Activated T-cell treated with anti-CD3 and anti-CD28 coated beads, Interleukin-2, amount 50 U/mL, for 72 hours (primary cell): ENCODE measurements around the gene ATG9A. TPM values are rescaled to one million over a fixed set of nuclear protein-coding genes. Genes with fewer than 3 reads are reported as not detected.

Source experiments
- ATAC-seq, 2 donors: fragments of 150-1000 bp; cut with Tn5 transposase; replicated peaks in 1 of 2; 2 replicates each; pipeline ENCODE4 v1.10.0; 2021; ENCODE audit warnings: moderate library complexity in 2 of 2, mild to moderate bottlenecking in 1 of 2
- DNase-seq, 2 donors: peaks; one replicate each; pipeline ENCODE4 v3.0.0; 2021 to 2022; ENCODE audit warnings: mixed read lengths in 1 of 2
- H3K27ac Mint-ChIP-seq: one replicate; pipeline ENCODE4 v1.8.0; 2022; ENCODE audit warnings: mild to moderate bottlenecking, moderate library complexity, mixed read lengths
- H3K27me3 Mint-ChIP-seq: one replicate; pipeline ENCODE4 v1.8.0; 2022; ENCODE audit warnings: low read depth, mixed read lengths
- H3K36me3 Mint-ChIP-seq, 2 donors: one replicate each; pipeline ENCODE4 v1.8.0; 2022; ENCODE audit warnings: mixed read lengths in 2 of 2, mild to moderate bottlenecking in 1 of 2; ENCODE audit not compliant: insufficient read depth in 2 of 2
- H3K4me1 Mint-ChIP-seq: one replicate; pipeline ENCODE4 v1.8.0; 2022; ENCODE audit warnings: low read depth, mixed read lengths
- H3K4me3 Mint-ChIP-seq, 2 donors: one replicate each; pipeline ENCODE4 v1.8.0; 2022; ENCODE audit warnings: mild to moderate bottlenecking in 2 of 2, mixed read lengths in 2 of 2, moderate library complexity in 2 of 2
- H3K9me3 Mint-ChIP-seq, 2 donors: one replicate each; pipeline ENCODE4 v1.8.0; 2022; ENCODE audit warnings: mixed read lengths in 2 of 2
- total RNA-seq, 2 donors: library from RNA; stranded (reverse); gene quantifications; one replicate each; pipeline ENCODE4 v1.2.3, GENCODE V29; 2022

Gene ATG9A
- total RNA-seq, 2 donors from 2014 or later = 48.5 to 51.4 TPM

DNA sequence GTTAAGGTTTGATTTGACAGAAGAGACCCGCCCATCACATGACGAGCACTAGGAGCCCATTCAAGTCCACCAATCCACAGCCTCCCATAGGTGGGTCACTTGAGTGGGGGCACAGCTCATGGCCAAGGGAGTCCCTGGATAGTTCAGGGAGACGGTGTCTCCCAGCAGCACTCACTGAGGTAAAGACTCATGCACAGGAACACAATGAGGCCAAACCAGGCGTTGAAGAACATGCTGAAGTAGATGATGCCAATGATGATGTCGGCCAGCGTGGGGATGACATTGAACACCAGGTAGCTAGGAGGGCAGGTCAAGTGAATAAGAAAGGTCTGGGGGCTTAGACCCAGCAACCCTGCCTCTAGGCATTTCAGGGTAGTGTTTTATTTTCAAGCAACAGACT is 14.7 kb downstream of the ATG9A start:
- Mint-ChIP-seq H3K36me3 (peaks cover 3% of the 10 kb centered on the region in 2 donors), H3K9me3 (no peaks in the 10 kb centered on the region), H3K27ac (no peak overlapping the region), H3K4me1 (peaks cover 34% of the 10 kb centered on the region), H3K4me3 (no peak overlapping the region), H3K27me3 (no peaks in the 10 kb centered on the region)
- ATAC-seq (no peak), DNase-seq (no peak)

DNA sequence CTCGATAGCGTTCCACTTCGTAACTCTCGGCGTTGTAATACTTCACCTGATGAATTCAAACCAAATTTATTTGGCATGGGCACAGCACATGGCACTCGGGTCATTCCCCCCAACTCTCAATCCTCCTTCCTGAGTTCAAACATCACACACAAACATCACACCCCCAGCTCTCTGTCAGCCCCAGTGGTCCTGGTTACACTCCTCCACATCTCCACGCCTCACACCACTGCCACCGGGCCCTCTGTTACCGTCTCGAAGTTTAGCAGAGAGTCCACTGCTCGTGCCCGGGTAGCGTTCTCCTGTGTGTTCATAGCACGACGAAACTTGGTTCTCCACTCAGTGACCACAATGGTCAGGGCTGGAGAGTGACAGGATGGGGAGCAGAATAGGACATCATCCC is 15.3 kb downstream of the ATG9A start:
- Mint-ChIP-seq H3K4me1 (peaks cover 41% of the 10 kb centered on the region), H3K36me3 (peaks cover 3% of the 10 kb centered on the region in 2 donors), H3K9me3 (no peaks in the 10 kb centered on the region), H3K4me3 (no peak overlapping the region), H3K27me3 (no peaks in the 10 kb centered on the region), H3K27ac (no peak overlapping the region)
- no peak for ATAC-seq
- no peak for DNase-seq

DNA sequence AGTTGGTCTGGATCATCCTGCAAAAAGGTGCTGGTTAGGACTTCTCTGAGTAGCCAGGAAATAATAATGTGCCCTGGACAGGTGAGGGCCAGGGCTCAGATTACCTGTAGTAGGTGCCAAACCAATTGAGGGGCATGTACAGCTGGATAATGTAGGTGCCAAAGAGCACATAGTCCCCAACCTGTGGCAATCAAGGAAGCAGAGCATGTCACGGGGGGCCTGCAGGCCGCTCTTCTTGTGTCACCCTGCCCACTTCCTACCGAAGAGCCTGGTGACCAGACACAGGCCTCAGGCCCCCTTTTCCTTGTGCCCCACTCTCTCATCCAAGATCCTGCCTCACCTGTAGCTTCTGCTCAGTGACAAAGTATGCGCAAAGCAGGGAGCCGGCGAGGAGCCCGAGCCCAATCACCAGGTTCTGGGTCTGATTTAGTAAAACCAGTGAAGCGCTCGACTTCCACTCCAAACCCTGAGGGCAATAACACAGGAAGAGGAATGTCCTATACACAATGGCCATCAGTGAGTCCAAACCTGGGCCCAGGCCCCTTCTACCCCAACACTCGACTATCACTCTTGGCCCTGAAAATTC is 15.9 kb downstream of the ATG9A start:
- H3K4me1 Mint-ChIP-seq = peaks cover 46% of the 10 kb centered on the region
- no peaks in the 10 kb centered on the region for H3K27me3 Mint-ChIP-seq
- H3K27ac Mint-ChIP-seq = no peak overlapping the region
- ATAC-seq = no peak
- H3K36me3 Mint-ChIP-seq = peaks cover 3% of the 10 kb centered on the region in 2 donors
- no peaks in the 10 kb centered on the region for H3K9me3 Mint-ChIP-seq
- no peak for DNase-seq
- no peak overlapping the region for H3K4me3 Mint-ChIP-seq

DNA sequence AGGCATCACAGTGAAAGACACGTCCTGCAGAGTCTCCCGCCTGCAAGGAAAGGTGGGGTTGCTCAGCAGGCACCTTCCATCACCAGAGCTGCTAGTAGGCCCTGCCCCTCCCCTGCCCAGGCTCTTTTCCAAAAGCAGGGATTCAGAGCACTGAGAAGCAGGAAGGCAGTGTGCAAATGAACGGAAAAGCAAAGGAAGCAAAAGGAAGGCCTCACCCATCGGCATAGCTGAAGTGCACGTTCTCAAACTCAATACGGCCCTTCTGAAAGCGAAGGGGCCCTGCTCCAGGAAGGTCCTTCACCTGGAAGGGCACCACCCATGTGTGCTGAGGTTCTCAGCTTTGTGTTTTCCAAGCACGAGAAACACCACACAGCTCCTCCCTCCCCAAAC is 16.4 kb downstream of the ATG9A start:
- Mint-ChIP-seq H3K4me1 (peaks cover 49% of the 10 kb centered on the region), H3K27ac (no peak overlapping the region), H3K36me3 (peaks cover 3% of the 10 kb centered on the region in 2 donors), H3K4me3 (no peak overlapping the region), H3K27me3 (no peaks in the 10 kb centered on the region), H3K9me3 (no peaks in the 10 kb centered on the region)
- DNase-seq = no peak
- ATAC-seq = no peak

DNA sequence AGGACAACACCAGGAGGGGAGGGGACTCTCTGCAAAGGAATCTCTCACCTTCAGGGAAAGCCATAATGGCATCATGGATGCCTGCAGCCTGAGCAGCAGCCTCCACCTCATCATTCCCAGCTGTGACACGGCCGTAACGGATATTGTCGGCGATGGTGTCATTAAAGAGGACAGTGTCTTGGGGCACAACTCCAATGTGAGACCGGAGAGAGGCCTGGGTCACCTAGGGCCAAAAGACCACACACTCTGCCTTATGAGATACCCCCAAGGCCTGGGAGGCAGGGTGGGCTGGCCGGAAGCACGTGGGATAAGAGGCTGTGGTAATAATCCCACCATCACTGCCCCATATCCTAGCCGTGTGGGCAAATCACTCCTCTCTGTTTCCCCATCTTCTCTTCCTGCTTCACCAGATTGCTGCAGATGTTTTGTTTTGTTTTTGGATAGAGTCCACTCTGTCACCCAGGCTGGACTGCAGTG is 18.5 kb downstream of the ATG9A start:
- DNase-seq = no peak
- Mint-ChIP-seq H3K4me3 (peak overlapping the region in 1 of 2 donors; percentile 51), H3K9me3 (no peaks in the 10 kb centered on the region), H3K4me1 (peaks cover 47% of the 10 kb centered on the region), H3K36me3 (peaks cover 3% of the 10 kb centered on the region in 2 donors), H3K27me3 (no peaks in the 10 kb centered on the region), H3K27ac (peak overlapping the region; percentile 89)
- no peak for ATAC-seq

DNA sequence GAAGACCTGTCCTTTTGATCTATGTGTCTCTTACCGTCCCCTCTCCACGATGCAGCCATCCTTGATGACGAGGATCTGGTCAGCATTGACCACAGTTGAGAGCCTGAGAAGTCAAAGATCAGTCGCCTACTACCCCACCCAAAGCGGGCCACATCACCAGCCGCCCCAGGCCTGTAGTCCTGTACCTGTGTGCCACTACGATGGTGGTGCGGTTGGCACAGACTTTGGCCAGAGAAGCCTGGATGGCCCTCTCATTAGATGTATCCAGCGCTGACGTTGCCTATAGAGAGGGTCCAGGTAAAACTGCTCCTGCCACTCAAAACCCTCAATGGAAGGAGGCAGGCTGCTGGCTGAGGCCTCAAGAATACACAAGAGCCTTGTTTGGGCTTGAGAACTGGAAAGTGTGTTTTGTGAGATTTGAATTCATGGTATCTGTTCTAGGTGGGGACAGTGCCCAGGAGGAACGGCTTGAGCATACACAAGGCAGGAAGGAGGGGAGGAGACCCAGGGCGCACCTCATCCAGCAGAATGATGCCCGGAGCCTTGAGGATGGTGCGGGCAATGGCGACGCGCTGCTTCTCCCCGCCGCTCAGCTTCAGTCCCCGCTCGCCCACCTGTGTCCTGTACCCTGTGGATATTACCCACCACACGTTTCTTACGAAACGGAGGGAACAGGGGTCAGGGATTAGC is 19.1 kb downstream of the ATG9A start:
- DNase-seq (no peak), ATAC-seq (no peak)
- H3K27me3 Mint-ChIP-seq = no peaks in the 10 kb centered on the region
- H3K4me1 Mint-ChIP-seq = peaks cover 49% of the 10 kb centered on the region
- H3K36me3 Mint-ChIP-seq = peaks cover 3% of the 10 kb centered on the region in 2 donors
- no peaks in the 10 kb centered on the region for H3K9me3 Mint-ChIP-seq
- H3K4me3 Mint-ChIP-seq = no peak overlapping the region
- peak overlapping the region; percentile 74 for H3K27ac Mint-ChIP-seq

DNA sequence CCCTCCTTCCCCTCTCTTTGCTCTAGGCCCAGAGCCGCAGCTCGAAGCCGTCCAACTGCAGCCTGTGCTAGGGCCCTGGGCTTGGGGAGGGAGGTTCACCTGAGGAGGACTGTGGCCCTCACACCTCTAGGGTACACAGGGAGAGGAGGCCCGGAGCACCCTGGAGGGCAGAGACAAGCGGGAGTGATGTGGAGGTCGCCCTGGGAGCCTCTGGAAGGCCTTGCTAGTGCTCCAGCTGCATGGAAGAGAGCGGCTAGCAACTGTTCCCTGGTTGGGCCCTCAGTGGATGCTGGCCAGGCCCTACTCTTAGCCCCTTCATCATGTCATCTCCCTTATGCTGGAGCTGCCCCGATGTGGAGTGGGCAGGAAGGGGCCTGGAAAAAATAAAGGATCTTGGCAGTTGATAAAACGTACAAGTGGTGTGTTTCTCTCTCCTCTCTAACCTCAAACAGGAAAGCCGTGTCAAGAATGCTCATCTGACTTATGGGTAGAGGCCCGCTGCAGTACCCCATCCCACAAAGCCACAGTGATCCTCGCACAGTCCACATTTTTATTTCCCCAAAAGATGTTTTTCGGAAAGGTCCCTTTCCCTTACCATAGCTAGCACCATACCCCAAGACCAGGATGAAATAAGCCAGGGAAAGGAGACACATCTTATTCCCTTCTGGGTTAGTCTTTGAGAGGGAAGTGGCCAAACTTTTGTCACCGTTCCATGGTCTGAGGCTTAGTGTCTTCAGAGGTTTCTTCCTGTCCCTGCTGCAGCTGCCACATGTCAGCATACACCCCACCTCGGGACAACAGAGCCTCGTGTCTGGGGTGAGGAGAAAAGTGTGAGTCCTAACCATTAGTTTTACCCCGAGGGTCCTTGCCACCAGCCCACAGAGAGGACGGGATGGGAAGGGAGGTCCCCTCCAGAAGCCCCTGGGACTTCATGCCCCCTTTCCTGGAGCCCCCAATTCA is 19.9 kb downstream of the ATG9A start:
- no peak for DNase-seq
- peaks cover 3 to 4% of the 10 kb centered on the region in 2 donors for H3K36me3 Mint-ChIP-seq

DNA sequence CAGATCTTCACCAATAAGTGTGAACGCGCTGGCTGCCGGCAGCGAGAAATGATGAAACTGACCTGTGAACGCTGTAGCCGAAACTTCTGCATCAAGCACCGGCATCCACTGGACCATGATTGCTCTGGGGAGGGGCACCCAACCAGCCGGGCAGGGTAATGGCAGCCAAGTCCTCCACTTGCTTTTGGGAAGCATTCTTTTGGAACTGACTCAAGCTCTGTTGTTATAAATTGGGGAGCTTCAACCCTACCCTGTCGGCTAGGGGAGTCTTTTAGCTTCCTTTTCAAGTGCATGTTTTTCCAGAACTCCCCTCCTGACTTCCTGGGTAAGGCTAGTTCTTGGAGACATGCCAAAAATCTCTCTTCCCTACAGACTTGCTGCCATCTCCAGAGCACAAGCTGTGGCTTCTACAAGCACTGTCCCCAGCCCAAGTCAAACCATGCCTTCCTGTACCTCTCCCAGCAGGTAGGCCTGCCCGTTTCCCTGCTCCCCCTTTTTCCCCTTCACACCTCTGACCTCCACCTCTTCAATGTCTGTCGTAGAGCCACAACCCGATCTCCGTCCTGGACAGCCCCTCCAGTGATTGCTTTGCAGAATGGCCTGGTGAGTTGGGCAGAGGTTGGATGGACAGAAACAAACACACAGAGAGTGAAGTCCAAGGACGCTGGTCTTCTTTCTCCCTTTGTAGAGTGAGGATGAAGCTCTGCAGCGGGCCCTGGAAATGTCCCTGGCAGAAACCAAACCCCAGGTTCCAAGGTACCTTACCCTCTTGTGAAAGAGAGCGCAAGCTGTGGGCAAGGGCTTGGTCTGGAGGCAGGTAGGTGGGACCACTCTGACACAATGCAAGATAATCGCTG is 21.3 kb downstream of the ATG9A start:
- H3K9me3 Mint-ChIP-seq = peaks cover 0 to 3% of the 10 kb centered on the region in 2 donors
- peak overlapping the region; percentile 9 for H3K27ac Mint-ChIP-seq
- peak overlapping the region; percentile 79 to 83 for H3K4me3 Mint-ChIP-seq
- no peak for ATAC-seq
- H3K4me1 Mint-ChIP-seq = peaks cover 52% of the 10 kb centered on the region
- no peaks in the 10 kb centered on the region for H3K27me3 Mint-ChIP-seq
- no peak for DNase-seq
- H3K36me3 Mint-ChIP-seq = peaks cover 1 to 7% of the 10 kb centered on the region in 2 donors

More for the DNA sequence above, 19.9 kb downstream of the ATG9A start:
- H3K27me3 Mint-ChIP-seq = no peaks in the 10 kb centered on the region
- no peak for ATAC-seq
- H3K9me3 Mint-ChIP-seq = peaks cover 0 to under 1% of the 10 kb centered on the region in 2 donors
- no peak overlapping the region for H3K4me3 Mint-ChIP-seq
- peak overlapping the region; percentile 74 for H3K27ac Mint-ChIP-seq
- H3K4me1 Mint-ChIP-seq = peaks cover 52% of the 10 kb centered on the region

DNA sequence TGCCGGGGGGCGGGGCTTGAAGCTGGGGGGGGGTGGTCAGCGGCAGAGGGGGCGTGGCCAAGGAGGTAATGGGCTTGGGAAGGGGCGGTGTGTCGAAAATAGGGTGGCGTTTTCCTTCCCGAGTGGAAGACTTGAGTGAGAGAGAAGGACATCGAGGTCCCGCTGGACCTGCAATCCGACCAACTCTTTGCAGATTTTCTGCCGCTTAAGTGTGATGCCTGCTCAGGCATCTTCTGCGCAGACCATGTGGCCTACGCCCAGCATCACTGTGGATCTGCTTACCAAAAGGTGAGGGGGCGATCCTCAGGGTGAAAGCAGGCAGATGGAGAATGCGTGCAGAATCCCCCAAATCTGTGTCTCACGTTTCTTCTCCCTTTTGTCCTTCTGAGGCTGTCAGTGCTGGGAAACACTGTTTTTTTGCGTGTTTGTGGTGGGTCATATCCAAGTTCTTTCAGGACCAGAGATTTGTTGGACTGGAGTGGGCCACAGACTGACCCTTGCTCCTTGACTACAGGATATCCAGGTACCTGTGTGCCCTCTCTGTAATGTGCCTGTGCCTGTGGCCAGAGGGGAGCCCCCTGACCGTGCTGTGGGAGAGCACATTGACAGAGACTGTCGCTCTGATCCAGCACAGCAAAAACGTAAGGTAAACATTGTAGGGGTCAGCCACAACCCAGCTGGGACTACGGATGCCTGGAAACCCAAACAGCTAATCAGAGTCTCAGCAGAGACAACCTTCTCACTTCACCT is 22.1 kb downstream of the ATG9A start:
- Mint-ChIP-seq H3K36me3 (peaks cover 1 to 7% of the 10 kb centered on the region in 2 donors), H3K27me3 (no peaks in the 10 kb centered on the region), H3K9me3 (peaks cover 0 to 3% of the 10 kb centered on the region in 2 donors), H3K27ac (peak overlapping the region; percentile 54), H3K4me1 (peaks cover 50% of the 10 kb centered on the region), H3K4me3 (peak overlapping the region; percentile 79 to 83)
- no peak for DNase-seq
- ATAC-seq = no peak

DNA sequence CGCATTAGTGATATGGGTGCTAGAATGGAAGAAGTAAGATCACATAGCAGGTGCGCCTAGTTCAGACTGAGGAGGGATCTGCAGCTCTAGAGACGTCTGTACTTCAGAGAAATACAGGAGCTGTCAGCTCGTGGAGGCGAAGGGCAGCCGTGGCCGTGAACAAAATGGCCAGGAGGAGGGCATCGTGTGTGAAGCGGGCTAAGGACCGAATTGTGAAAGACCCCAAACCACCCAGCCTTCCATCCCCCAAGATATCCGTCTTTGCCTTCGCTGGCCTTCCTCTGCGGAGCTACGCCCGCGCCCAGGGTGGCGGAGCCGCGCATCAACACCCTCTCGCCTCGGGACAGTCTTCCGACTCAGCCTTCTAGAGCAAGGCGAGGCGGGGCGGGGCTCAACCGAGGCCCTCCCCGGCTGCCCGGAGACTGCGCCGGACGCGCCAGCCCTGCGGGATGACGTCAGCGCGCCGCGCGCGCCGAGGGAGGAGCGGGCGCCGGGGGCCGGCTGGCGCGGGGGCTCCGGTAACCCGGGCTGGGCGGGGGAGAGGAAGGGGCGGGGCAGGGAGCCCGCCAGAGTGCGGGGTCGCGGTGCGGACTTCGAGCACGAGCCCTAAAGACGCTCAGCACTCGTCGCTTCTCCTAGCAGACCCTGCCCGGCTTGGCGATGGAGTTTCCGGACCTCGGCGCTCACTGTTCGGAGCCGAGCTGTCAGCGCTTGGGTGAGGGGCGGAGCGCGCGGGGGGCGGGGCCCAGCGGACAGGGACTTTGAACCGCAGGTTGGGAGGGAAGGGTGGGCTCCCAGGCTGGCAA is 22.9 kb downstream of the ATG9A start, which contains the start of gene ZFAND2B:
TSS of gene ZFAND2B (plus strand) at position 455 of the 806 bp plus-strand sequence. CDS start at position 661, 206 bp downstream.
- Mint-ChIP-seq H3K4me1 (peaks cover 42% of the 10 kb centered on the region), H3K27ac (peak within 1 kb of the TSS; percentile 69), H3K9me3 (peaks cover 0 to 3% of the 10 kb centered on the region in 2 donors), H3K27me3 (no peaks in the 10 kb centered on the region), H3K36me3 (peaks cover 1 to 7% of the 10 kb centered on the region in 2 donors), H3K4me3 (peak within 1 kb of the TSS; percentile 79 to 83)
- DNase-seq (peak; percentile 96 to 98), ATAC-seq (peak; percentile 97)

DNA sequence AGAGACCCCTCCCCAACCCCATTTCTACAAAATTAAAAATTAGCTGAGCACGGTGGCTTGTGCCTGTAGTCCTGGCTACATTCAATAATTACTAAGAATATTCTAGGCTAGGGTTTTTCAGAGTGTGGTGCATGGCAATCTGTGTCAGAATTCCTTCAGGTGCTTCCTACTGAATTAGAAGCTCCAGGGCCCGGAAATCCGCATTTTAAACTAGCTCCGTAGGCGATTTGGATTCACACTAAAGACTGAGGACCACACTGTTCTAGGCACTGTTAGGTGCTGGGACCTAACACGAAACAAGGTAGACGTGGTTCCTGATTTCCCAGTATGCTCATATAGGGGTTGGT is 23.5 kb downstream of the ATG9A start:
- Mint-ChIP-seq H3K27ac (peak overlapping the region; percentile 69), H3K27me3 (no peaks in the 10 kb centered on the region), H3K9me3 (peaks cover 0 to 3% of the 10 kb centered on the region in 2 donors), H3K36me3 (peaks cover 1 to 7% of the 10 kb centered on the region in 2 donors), H3K4me3 (peak overlapping the region; percentile 79 to 83), H3K4me1 (peaks cover 36% of the 10 kb centered on the region)
- ATAC-seq = no peak
- no peak for DNase-seq
